GM21576 (cell line): ENCODE data around the gene HBP1.
"Not testable (repeated sequence)": the region's sequence is repeated elsewhere in the genome, so short reads cannot be mapped to it uniquely, and the experiment has no call there.

Source experiments
- ATAC-seq: cut with Tn5 transposase; IDR thresholded peaks from one replicate; pipeline ENCODE4 v1.9.1; 2021; ENCODE audit warnings: mild to moderate bottlenecking, moderate library complexity; ENCODE audit not compliant: unreplicated experiment

The HBP1 gene

GRCh38 chr7:107220806-107221205, 52.0 kb downstream of the HBP1 start:
- not testable (repeated sequence) for ATAC-seq

GRCh38 chr7:107224374-107225223, 55.8 kb downstream of the HBP1 start:
- no peak for ATAC-seq

GRCh38 chr7:107228291-107228690, 59.5 kb downstream of the HBP1 start:
- no peak for ATAC-seq

- ATAC-seq = no peak
Measured at GRCh38 chr7:107230334-107230733, 61.5 kb downstream of the HBP1 start.

- ATAC-seq = no peak
Measured at GRCh38 chr7:107232568-107233090, 63.8 kb downstream of the HBP1 start.

- ATAC-seq = no peak
Measured at GRCh38 chr7:107233174-107233573, 64.4 kb downstream of the HBP1 start.

- no peak for ATAC-seq
Measured at GRCh38 chr7:107233981-107234380, 65.2 kb downstream of the HBP1 start.

GRCh38 chr7:107234436-107234835, 65.6 kb downstream of the HBP1 start:
- ATAC-seq = no peak

GRCh38 chr7:107236862-107237261, 68.1 kb downstream of the HBP1 start:
- ATAC-seq = no peak

GRCh38 chr7:107237451-107237850, 68.6 kb downstream of the HBP1 start:
- ATAC-seq = no peak

- no peak for ATAC-seq
Measured at GRCh38 chr7:107242267-107242666, 73.5 kb downstream of the HBP1 start.

GRCh38 chr7:107244613-107245012, 75.8 kb downstream of the HBP1 start:
- ATAC-seq = no peak

- ATAC-seq = not testable (repeated sequence)
Measured at GRCh38 chr7:107246836-107247235, 78.0 kb downstream of the HBP1 start.

- ATAC-seq = no peak
Measured at GRCh38 chr7:107248551-107249316, 79.9 kb downstream of the HBP1 start.

- no peak for ATAC-seq
Measured at GRCh38 chr7:107251963-107252362, 83.2 kb downstream of the HBP1 start.
